Measurements from ENCODE around the gene LAMA2.

- no peak for TF ChIP-seq CTCF (IDR thresholded peaks at IDR 0.05)
- no peak for TF ChIP-seq POLR2A (IDR thresholded peaks at IDR 0.05)
- TF ChIP-seq EP300 (IDR thresholded peaks at IDR 0.05), result no peak
- TF ChIP-seq POLR2AphosphoS5 (IDR thresholded peaks at IDR 0.05), result no peak
Observed at GRCh38 chr6:129342796-129343195, 459.9 kb downstream of the LAMA2 start.

Measured in suprapubic skin (tissue), 4 donors.